Heart right ventricle (tissue), 16 donors: ENCODE results near the gene LRRC9. TPM values are rescaled to one million over a fixed set of nuclear protein-coding genes. Genes with fewer than 3 reads are reported as not detected.

Experiments used
- ATAC-seq, 8 donors: fragments of 200-7000 bp; cut with Tn5 transposase; one replicate each; pipeline ENCODE4 v1.9.1; 2020; ENCODE audit warnings: mild to moderate bottlenecking in 8 of 8, moderate library complexity in 8 of 8, moderate number of reproducible peaks in 1 of 8
- DNase-seq, 2 donors: peaks; one replicate each; pipeline ENCODE4 v3.0.0-alpha.2; 2020
- H3K27ac ChIP-seq, 10 donors: fragments of 200-600 bp; sonication (generic) in 2 of 10; one replicate each; pipeline versions ENCODE4 v1.5.0 to v1.8.0; 2020 to 2022; ENCODE audit warnings: mild to moderate bottlenecking in 3 of 10
- H3K27me3 ChIP-seq, 7 donors: fragments of 200-600 bp; one replicate each; pipeline ENCODE4 v1.8.0; 2021 to 2022; ENCODE audit warnings: mild to moderate bottlenecking in 2 of 7
- H3K36me3 ChIP-seq, 9 donors: fragments of 200-600 bp; sonication (generic) in 1 of 9; one replicate each; pipeline versions ENCODE4 v1.5.0 to v1.8.0; 2020 to 2022; ENCODE audit warnings: mild to moderate bottlenecking in 2 of 9
- H3K4me1 ChIP-seq, 9 donors: fragments of 200-600 bp; sonication (generic) in 1 of 9; one replicate each; pipeline versions ENCODE4 v1.5.0 to v1.8.0; 2020 to 2022; ENCODE audit warnings: mild to moderate bottlenecking in 4 of 9
- H3K4me3 ChIP-seq, 10 donors: fragments of 200-600 bp; sonication (generic) in 2 of 10; one replicate each; pipeline versions ENCODE4 v1.5.0 to v1.8.0; 2020 to 2022; ENCODE audit warnings: mild to moderate bottlenecking in 7 of 10, moderate library complexity in 2 of 10
- H3K9me3 ChIP-seq, 11 donors: fragments of 200-600 bp in 10 of 11; sonication (generic) in 2 of 11; one replicate each; pipeline versions ENCODE4 v1.5.0 to v1.8.0; 2013 to 2022; ENCODE audit warnings: mild to moderate bottlenecking in 2 of 11, control low read depth in 1 of 11, moderate library complexity in 1 of 11
- CTCF ChIP-seq, 9 donors: fragments of 200-600 bp; sonication (generic) in 2 of 9; IDR thresholded peaks; one replicate each; pipeline versions ENCODE4 v1.5.0 to v1.8.0; 2021 to 2022; ENCODE audit warnings: antibody characterized with exemption in 9 of 9, mild to moderate bottlenecking in 5 of 9, moderate library complexity in 1 of 9
- WGBS, 2 donors: extraction: QIAGEN DNeasy Blood & Tissue Kit; methylation state at CpG; one replicate each; pipeline ENCODE4 v1.1.7; 2013; ENCODE audit warnings: inconsistent platforms in 1 of 2; 5-methylcytosine and 5-hydroxymethylcytosine counted together
- intact Hi-C, 10 donors: fragments of 100-400 bp; cut with DNase I; formaldehyde crosslinking; loops; one replicate each; pipeline versions ENCODE4 v1.11.1 to v1.14.2; 2022
- polyA plus RNA-seq, 2 donors: library from polyadenylated mRNA; stranded (reverse); fragments of 200-250 nt; gene quantifications; one replicate each; pipeline ENCODE4 v1.2.3, GENCODE V29; 2013
- total RNA-seq, 10 donors: library from RNA; stranded (reverse); fragmentation: NEBNext Ultra II Directional in 3 of 10; extraction: Animal tissue kit (Norgen Biotek cat#: 25700) in 3 of 10; gene quantifications; one replicate each; pipeline versions ENCODE4 v1.2.1 to v1.2.4, GENCODE V29; 2021 to 2023
- donor health status: Arrhythmogenic right ventricular cardiomyopathy.
- donor health status: ischemic (EF 13 %, LVEDD 7.1; RV severe dilation, severe dysfunction).
- donor health status: healthy with polysubstance abuse.
- donor health status: DM: no; HTN: yes; CAD: no.
- donor health status: DM: no; HTN: no; CAD: no.
- donor health status: ischemic (EF 25% LVEDD 6.9; RV normal size, moderate dysfunction).
- donor health status: ischemic (EF 25% LVEDD 5.7; RV mildly dilated, moderate dysfunction).
- donor health status: healthy.
- donor health status: DM: yes; HTN: yes; CAD: no.
- donor health status: Ischemic cardiomyopathy.
- donor health status: ischemic (EF 35%, LVEDD 5.7; RV mildly dilated, moderate dysfunction).
- donor health status: nonischemic (EF 11% LVEDD 7.7; RV severe dilation, severe dysfunction).
- donor health status: DM: yes; HTN: yes; CAD: no.
- donor health status: PGD.
- donor health status: ischemic (EF 29% LVEDD 5.4; RV normal size, mild dysfunction).
- donor health status: nonischemic (EF 23%, LVEDD 6.1; RV moderate dilation, normal function).

The LRRC9 gene
- total and polyA plus RNA-seq, 12 donors = 0.01 to 1.7 (median 0.22) TPM; not detected in 4

GRCh38 chr14:60091550-60092525, 171.9 kb downstream of the LRRC9 start, which contains the start of gene PCNX4:
Gene PCNX4 (plus strand): TSS chr14:60091923. CDS start chr14:60107639, 15,716 bp downstream.
- DNase-seq (peak; percentile 96 to 98), ATAC-seq (peak; percentile 96 to 100 (median 98))
- intact Hi-C loops = loop anchor here in 7 of 10 donors (1.0 to 10.0 kb wide), 9 partner anchors 60 to 160 kb away; partner anchors contain the start of genes DHRS7 (in 6 of the 7) and PPM1A (in 5 of the 7)
- peaks cover 0 to 46% (median 38%) of the 10 kb centered on the region in 9 donors for H3K4me1 ChIP-seq
- no peaks in the 10 kb centered on the region for H3K9me3 ChIP-seq
- peak in 1 of 9 donors; percentile 4 for TF ChIP-seq CTCF (IDR thresholded peaks at IDR 0.05)
- WGBS, 2 donors = 0% methylated on average over 88 of the region's 88 CpGs
- no peaks in the 10 kb centered on the region for H3K27me3 ChIP-seq
- H3K27ac ChIP-seq = peak within 1 kb of the TSS; percentile 96 to 99 (median 98)
- peak within 1 kb of the TSS; percentile 66 to 90 (median 74) for H3K4me3 ChIP-seq
- H3K36me3 ChIP-seq = no peaks in the 10 kb centered on the region

DNA sequence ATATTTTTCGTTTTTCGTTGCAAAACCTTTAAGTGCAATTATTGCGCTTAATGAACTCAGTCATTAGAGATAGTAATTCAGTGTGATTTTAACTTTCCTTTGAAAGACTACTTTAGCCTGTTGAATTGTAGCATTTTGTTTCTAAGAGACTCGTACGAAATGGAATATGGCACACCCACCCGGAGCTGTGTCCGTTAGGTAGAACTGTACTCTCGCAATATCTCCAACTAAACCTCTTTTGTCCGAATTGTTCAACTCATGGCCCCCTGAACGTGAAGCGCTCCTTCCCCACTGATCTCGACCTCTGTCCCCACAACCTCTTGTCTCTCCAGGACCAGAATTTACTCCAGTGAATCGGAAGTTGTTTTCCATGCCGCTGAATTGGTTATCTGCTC, 172.6 kb downstream of the LRRC9 start:
- no peaks in the 10 kb centered on the region for H3K9me3 ChIP-seq
- no peaks in the 10 kb centered on the region for H3K27me3 ChIP-seq
- no peak for TF ChIP-seq CTCF (IDR thresholded peaks at IDR 0.05)
- 0 to 1% methylated on average over 14 of the region's 14 CpGs for WGBS, 2 donors
- peaks cover 0 to 53% (median 39%) of the 10 kb centered on the region in 9 donors for H3K4me1 ChIP-seq
- peak in 4 of 8 donors; percentile 0 to 15 (median 12) for ATAC-seq
- H3K27ac ChIP-seq = peak overlapping the region; percentile 96 to 99 (median 98)
- intact Hi-C loops = loop anchor here in 7 of 10 donors (2.0 to 10.0 kb wide), 6 partner anchors 60 to 160 kb away; partner anchors contain the start of genes PPM1A (in 5 of the 7) and DHRS7 (in 3 of the 7)
- peaks cover 0 to 6% (median 0%) of the 10 kb centered on the region in 9 donors for H3K36me3 ChIP-seq
- H3K4me3 ChIP-seq = peak overlapping the region; percentile 66 to 90 (median 74)
- no peak for DNase-seq

DNA sequence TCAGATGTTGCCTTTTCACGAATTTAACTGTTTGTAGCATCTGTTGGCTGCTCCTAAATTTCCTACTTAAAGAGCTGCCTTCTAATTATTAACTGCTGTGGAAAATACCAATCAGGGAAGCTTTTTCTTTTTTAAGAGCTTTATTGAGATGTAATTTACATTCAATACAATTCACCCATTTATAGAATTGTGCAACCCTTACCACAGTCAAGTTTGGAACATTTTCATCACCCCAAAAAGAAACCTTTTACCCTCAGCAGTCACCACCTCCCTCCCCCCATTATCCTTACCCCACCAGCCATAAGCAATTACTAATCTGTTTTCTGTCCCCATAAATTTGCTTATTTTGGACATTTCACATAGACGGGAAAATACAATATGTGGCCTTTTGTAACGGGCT, 173.1 kb downstream of the LRRC9 start:
- TF ChIP-seq CTCF (IDR thresholded peaks at IDR 0.05) = no peak

DNA sequence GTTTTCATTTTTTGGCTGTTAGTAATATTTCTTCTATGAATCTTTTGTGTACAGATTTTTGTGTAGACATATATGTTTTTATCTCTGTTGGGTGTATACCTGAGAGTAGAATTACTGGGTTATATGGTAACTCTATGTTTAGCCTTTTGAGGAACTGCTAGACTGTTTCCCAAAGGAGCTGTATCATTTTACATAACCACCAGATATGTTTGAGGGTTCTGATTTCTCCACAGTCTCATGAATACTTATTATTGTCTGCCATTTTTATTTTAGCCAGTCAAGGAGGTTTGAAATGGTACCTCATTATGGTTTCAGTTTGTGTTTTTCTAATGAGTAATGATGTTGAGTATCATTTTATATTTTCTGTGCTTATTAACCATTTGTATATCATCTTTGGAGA, 173.7 kb downstream of the LRRC9 start:
- ATAC-seq (no peak), DNase-seq (no peak)
- peaks cover 0 to 16% (median 0%) of the 10 kb centered on the region in 9 donors for H3K36me3 ChIP-seq
- intact Hi-C loops = loop anchor here in 7 of 10 donors (2.0 to 10.0 kb wide), 6 partner anchors 59 to 159 kb away; partner anchors contain the start of genes PPM1A (in 5 of the 7) and DHRS7 (in 3 of the 7)
- no peaks in the 10 kb centered on the region for H3K27me3 ChIP-seq
- no peaks in the 10 kb centered on the region for H3K9me3 ChIP-seq
- peak overlapping the region in 9 of 10 donors; percentile 66 to 90 (median 76) for H3K4me3 ChIP-seq
- peaks cover 0 to 62% (median 39%) of the 10 kb centered on the region in 9 donors for H3K4me1 ChIP-seq
- no peak for TF ChIP-seq CTCF (IDR thresholded peaks at IDR 0.05)
- peak overlapping the region in 9 of 10 donors; percentile 96 to 99 (median 97) for H3K27ac ChIP-seq

More for the DNA sequence above, 173.1 kb downstream of the LRRC9 start:
- peaks cover 0 to 59% (median 39%) of the 10 kb centered on the region in 9 donors for H3K4me1 ChIP-seq
- 9 to 12% methylated on average over 3 of the region's 3 CpGs for WGBS, 2 donors
- peaks cover 0 to 11% (median 0%) of the 10 kb centered on the region in 9 donors for H3K36me3 ChIP-seq
- no peak for DNase-seq
- intact Hi-C loops = loop anchor here in 7 of 10 donors (2.0 to 10.0 kb wide), 6 partner anchors 59 to 159 kb away; partner anchors contain the start of genes PPM1A (in 5 of the 7) and DHRS7 (in 3 of the 7)
- peak overlapping the region; percentile 96 to 99 (median 98) for H3K27ac ChIP-seq
- ATAC-seq = no peak
- peak overlapping the region; percentile 66 to 90 (median 74) for H3K4me3 ChIP-seq
- no peaks in the 10 kb centered on the region for H3K27me3 ChIP-seq
- no peaks in the 10 kb centered on the region for H3K9me3 ChIP-seq
